A549 (cell line): Measurements from ENCODE around the gene SLC5A10. TPM values are rescaled to one million over a fixed set of nuclear protein-coding genes. Genes with fewer than 3 reads are reported as not detected.

Experiments
- ATAC-seq, 2 experiments: fragments of 200-7000 bp in 1 of 2; fragments of >200 bp in 1 of 2; cut with Nextera tagmentation in 1 of 2; cut with Tn5 transposase in 1 of 2; 3 replicates each; pipeline versions ENCODE4 v1.8.0 to v1.9.1; 2018 to 2020; ENCODE audit warnings: mild to moderate bottlenecking in 1 of 2, moderate library complexity in 1 of 2
- CTCF ChIA-PET: fragments of 300-600 bp; sonication (Branson Sonifier 250); formaldehyde crosslinking; extraction: SDS; loops from one replicate; lab custom pipeline; 2021; ENCODE audit warnings: antibody characterized with exemption, inconsistent platforms; lab: Yijun Ruan, JAX
- POLR2A ChIA-PET: fragments of 350-600 bp; formaldehyde crosslinking; extraction: SDS; loops from one replicate; lab custom pipeline; 2021; ENCODE audit warnings: antibody characterized with exemption, inconsistent platforms; lab: Yijun Ruan, JAX
- DNase-seq, 2 experiments: peaks; one replicate each; pipeline versions ENCODE4 v3.0.0 to v3.0.0-alpha.2; 2011 to 2016; ENCODE audit warnings: low read depth in 1 of 2, low spot score in 1 of 2
- FAIRE-seq: peaks from 2 replicates; lab custom pipeline; 2011; peaks lifted over from hg19 to GRCh38; lab: Jason Lieb, UNC
- H3K27ac ChIP-seq, 2 experiments: fragments of >200 bp; sonication (Bioruptor Twin); formaldehyde crosslinking; 3 replicates each; pipeline ENCODE4 v1.5.1; 2016 to 2017
- H3K4me1 ChIP-seq: fragments of >200 bp; sonication (Bioruptor Twin); formaldehyde crosslinking; 3 replicates; pipeline ENCODE4 v1.6.1; 2016
- H3K4me2 ChIP-seq: fragments of >200 bp; sonication (Bioruptor Twin); formaldehyde crosslinking; 3 replicates; pipeline ENCODE4 v1.6.1; 2016
- H3K4me3 ChIP-seq: fragments of >200 bp; sonication (Bioruptor Twin); formaldehyde crosslinking; 3 replicates; pipeline ENCODE4 v1.5.1; 2016
- H3K9me3 ChIP-seq: fragments of >200 bp; sonication (Bioruptor Twin); formaldehyde crosslinking; 3 replicates; pipeline ENCODE4 v1.6.1; 2016
- BHLHE40 ChIP-seq: IDR thresholded peaks from 2 replicates; pipeline ENCODE4 v1.6.1; 2012; ENCODE audit warnings: low read depth, low read length, inconsistent platforms
- CBX2 ChIP-seq: fragments of 200-600 bp; sonication (generic); IDR thresholded peaks from 2 replicates; pipeline ENCODE4 v1.6.1; 2016; ENCODE audit warnings: low read depth, mild to moderate bottlenecking, borderline replicate concordance
- CEBPB ChIP-seq, 2 experiments: fragments of >200 bp in 1 of 2; sonication (Bioruptor Twin) in 1 of 2; formaldehyde crosslinking in 1 of 2; IDR thresholded peaks; 2 replicates each; pipeline ENCODE4 v1.6.1; 2012 to 2016
- CHD2 ChIP-seq: fragments of 150-350 bp; IDR thresholded peaks from 2 replicates; pipeline ENCODE4 v1.6.1; 2014; ENCODE audit warnings: low read length; ENCODE audit not compliant: partially characterized antibody
- EP300 ChIP-seq, 2 experiments: fragments of >200 bp; sonication (Bioruptor Twin); formaldehyde crosslinking; IDR thresholded peaks; 2 replicates in 1 of 2; 3 replicates in 1 of 2; pipeline ENCODE4 v1.6.1; 2016 to 2017
- ESRRA ChIP-seq: fragments of 150-350 bp; IDR thresholded peaks from 2 replicates; pipeline ENCODE4 v1.6.1; 2014; ENCODE audit warnings: mild to moderate bottlenecking, low read length, borderline replicate concordance
- FOSL2 ChIP-seq, 2 experiments: fragments of 450-650 bp in 1 of 2; fragments of >200 bp in 1 of 2; sonication (Bioruptor Twin) in 1 of 2; formaldehyde crosslinking; IDR thresholded peaks; 2 replicates each; pipeline versions ENCODE4 v1.5.0 to v1.6.1; 2016 to 2020; ENCODE audit warnings: mild to moderate bottlenecking in 1 of 2, moderate library complexity in 1 of 2
- HEYL ChIP-seq: fragments of 250-450 bp; sonication (Bioruptor Pico); IDR thresholded peaks from 2 replicates; pipeline ENCODE4 v1.8.0; 2021; ENCODE audit warnings: mild to moderate bottlenecking, moderate library complexity
- HOXB13 ChIP-seq: fragments of 250-450 bp; sonication (Bioruptor Pico); IDR thresholded peaks from 2 replicates; pipeline ENCODE4 v1.5.0; 2020; ENCODE audit warnings: low read depth, mild to moderate bottlenecking, moderate library complexity
- JUNB ChIP-seq: fragments of >200 bp; sonication (Bioruptor Twin); formaldehyde crosslinking; IDR thresholded peaks from 2 replicates; pipeline ENCODE4 v1.6.1; 2016
- KDM5A ChIP-seq: fragments of 200-600 bp; sonication (generic); IDR thresholded peaks from 2 replicates; pipeline ENCODE4 v1.6.1; 2016; ENCODE audit warnings: antibody characterized with exemption, mild to moderate bottlenecking
- MAFK ChIP-seq: fragments of 450-650 bp; IDR thresholded peaks from 2 replicates; pipeline ENCODE4 v1.6.1; 2014; ENCODE audit not compliant: partially characterized antibody
- MAZ ChIP-seq: fragments of 150-350 bp; IDR thresholded peaks from 2 replicates; pipeline ENCODE4 v1.6.1; 2014; ENCODE audit warnings: antibody characterized with exemption, low read depth, low read length, borderline replicate concordance
- MYC ChIP-seq: IDR thresholded peaks from 2 replicates; pipeline ENCODE4 v1.6.1; 2012; ENCODE audit warnings: mild to moderate bottlenecking, inconsistent platforms, low read length, improper control_type of control experiment, borderline replicate concordance
- NFE2L2 ChIP-seq: fragments of 150-350 bp; conservative IDR thresholded peaks from 2 replicates; pipeline ENCODE4 v1.6.1; 2014; ENCODE audit warnings: low read length
- NPAS2 ChIP-seq: fragments of 250-450 bp; sonication (Bioruptor Pico); IDR thresholded peaks from 2 replicates; pipeline ENCODE4 v1.8.0; 2022; ENCODE audit warnings: mild to moderate bottlenecking, moderate library complexity, borderline replicate concordance
- NR3C1 ChIP-seq: fragments of >200 bp; sonication (Bioruptor Twin); formaldehyde crosslinking; IDR thresholded peaks from 3 replicates; pipeline ENCODE4 v1.6.1; 2017
- PHF8 ChIP-seq: fragments of 200-600 bp; sonication (generic); IDR thresholded peaks from 2 replicates; pipeline ENCODE4 v1.6.1; 2016; ENCODE audit warnings: low read depth, mild to moderate bottlenecking, antibody characterized with exemption, moderate library complexity, borderline replicate concordance
- POLR2AphosphoS2 ChIP-seq: conservative IDR thresholded peaks from 2 replicates; pipeline ENCODE4 v1.6.1; 2012; ENCODE audit warnings: low read length, improper control_type of control experiment, inconsistent platforms
- RARB ChIP-seq: fragments of 250-450 bp; sonication (Bioruptor Pico); IDR thresholded peaks from 2 replicates; pipeline ENCODE4 v1.8.0; 2021; ENCODE audit warnings: mild to moderate bottlenecking, moderate library complexity
- RCOR1 ChIP-seq: fragments of 150-350 bp; IDR thresholded peaks from 2 replicates; pipeline ENCODE4 v1.6.1; 2014; ENCODE audit warnings: antibody characterized with exemption, low read length, low read depth
- SMC3 ChIP-seq: fragments of >200 bp; sonication (Bioruptor Twin); formaldehyde crosslinking; IDR thresholded peaks from 3 replicates; pipeline ENCODE4 v1.6.1; 2018; ENCODE audit warnings: inconsistent platforms
- TFCP2L1 ChIP-seq: fragments of 250-450 bp; sonication (Bioruptor Pico); IDR thresholded peaks from 2 replicates; pipeline ENCODE4 v1.5.0; 2021; ENCODE audit warnings: mild to moderate bottlenecking
- TP53 ChIP-seq: fragments of 250-450 bp; sonication (Bioruptor Pico); IDR thresholded peaks from 2 replicates; pipeline ENCODE4 v1.5.0; 2021; ENCODE audit warnings: mild to moderate bottlenecking, moderate library complexity
- ZFP36 ChIP-seq: fragments of 450-650 bp; IDR thresholded peaks from 2 replicates; pipeline ENCODE4 v1.6.1; 2014; ENCODE audit warnings: borderline replicate concordance; ENCODE audit not compliant: partially characterized antibody
- ZSCAN20 ChIP-seq: fragments of 250-450 bp; sonication (Bioruptor Pico); IDR thresholded peaks from 2 replicates; pipeline ENCODE4 v1.8.0; 2022; ENCODE audit warnings: mild to moderate bottlenecking, moderate library complexity
- WGBS: methylation state at CpG from one replicate; pipeline ENCODE4 v1.1.6; 2017; ENCODE audit errors: missing lambda C conversion rate; 5-methylcytosine and 5-hydroxymethylcytosine counted together
- polyA plus RNA-seq, 4 experiments: library from polyadenylated mRNA; depleted of rRNA in 3 of 4; stranded (reverse); fragments of >200 nt; fragmentation: RNase III in 1 of 4; extraction: RNeasy Plus Mini Kit Qiagen cat#74134 plus additional on column Dnase treatment in 1 of 4; gene quantifications; 2 replicates in 3 of 4; 3 replicates in 1 of 4; pipeline ENCODE4 v1.2.3, GENCODE V29; 2011 to 2017
- TF ChIP-seq, protein P1 (sequence below): fragments of >200 bp; sonication (Bioruptor Twin); formaldehyde crosslinking; IDR thresholded peaks from 3 replicates; pipeline ENCODE4 v1.6.1; 2016
- TF ChIP-seq, protein P2 (sequence below): fragments of >200 bp; sonication (Bioruptor Twin); formaldehyde crosslinking; IDR thresholded peaks from 3 replicates; pipeline ENCODE4 v1.5.1; 2016
- TF ChIP-seq, protein P3 (sequence below): fragments of >200 bp; sonication (Bioruptor Twin); formaldehyde crosslinking; IDR thresholded peaks from 2 replicates; pipeline ENCODE4 v1.6.1; 2016
- TF ChIP-seq, protein P4 (sequence below): IDR thresholded peaks from 2 replicates; pipeline ENCODE4 v1.6.1; 2012
- TF ChIP-seq, protein P5 (sequence below): fragments of 250-450 bp; sonication (Bioruptor Pico); IDR thresholded peaks from 2 replicates; pipeline ENCODE4 v1.5.0; 2021; ENCODE audit warnings: mild to moderate bottlenecking, moderate library complexity, borderline replicate concordance

The SLC5A10 gene
- polyA plus RNA-seq, 2 of the 4 experiments (the other 2 are of a cell fraction): 0.15 to 0.28 TPM

DNA sequence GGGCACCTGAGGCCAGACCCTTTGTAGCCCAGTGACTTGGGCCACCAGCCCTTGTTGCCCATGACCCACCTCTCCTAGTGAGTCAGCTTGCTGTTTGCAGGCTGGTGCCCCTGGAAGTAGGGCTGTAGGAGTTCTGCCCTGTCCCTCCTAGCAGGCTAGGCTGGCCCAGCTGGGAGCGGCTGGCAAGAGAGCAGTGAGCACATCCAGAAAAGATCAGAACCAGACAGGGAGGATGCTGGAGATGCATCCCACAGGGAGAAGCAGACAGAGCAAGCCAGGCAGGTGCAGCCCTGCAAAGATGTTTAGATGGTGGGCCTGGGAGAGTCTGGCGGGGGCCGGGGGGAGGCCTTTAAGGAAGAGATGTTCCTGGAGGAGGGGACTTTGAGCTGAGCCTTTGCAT is 2.4 kb downstream of the SLC5A10 start:
- Histone ChIP-seq H3K4me3 (no peak overlapping the region), H3K9me3 (no peaks in the 10 kb centered on the region), H3K4me2 (no peak overlapping the region)
- ChIA-PET CTCF (interaction anchor here (0.8 to 2.6 kb wide), 3 partner anchors 10 to 328 kb away, joined by 3 to 8 read pairs (median 4); no protein-coding TSS in a partner anchor), POLR2A (no interaction called here)
- ATAC-seq (peak; percentile 9 to 11; a peak in 1 of 6 replicates), DNase-seq (no peak), FAIRE-seq (no peak)
- 89% methylated on average over 3 of the region's 3 CpGs for WGBS
- TF ChIP-seq NPAS2 (CRISPR knock-in tag) (no peak), EP300 (IDR thresholded peaks at IDR 0.05) (no peak), KDM5A (no peak), BHLHE40 (no peak), POLR2AphosphoS2 (no peak), MYC (no peak), NFE2L2 (no peak), MAZ (no peak), TP53 (CRISPR knock-in tag) (no peak), RCOR1 (no peak), ZFP36 (no peak), CHD2 (no peak), FOSL2 (IDR thresholded peaks at IDR 0.05) (no peak), FOSL2 (CRISPR knock-in tag; IDR thresholded peaks at IDR 0.05) (no peak), NR3C1 (no peak), CEBPB (IDR thresholded peaks at IDR 0.05) (no peak), RARB (no peak), MAFK (no peak), SMC3 (no peak)
- TF ChIP-seq, protein P1, sequence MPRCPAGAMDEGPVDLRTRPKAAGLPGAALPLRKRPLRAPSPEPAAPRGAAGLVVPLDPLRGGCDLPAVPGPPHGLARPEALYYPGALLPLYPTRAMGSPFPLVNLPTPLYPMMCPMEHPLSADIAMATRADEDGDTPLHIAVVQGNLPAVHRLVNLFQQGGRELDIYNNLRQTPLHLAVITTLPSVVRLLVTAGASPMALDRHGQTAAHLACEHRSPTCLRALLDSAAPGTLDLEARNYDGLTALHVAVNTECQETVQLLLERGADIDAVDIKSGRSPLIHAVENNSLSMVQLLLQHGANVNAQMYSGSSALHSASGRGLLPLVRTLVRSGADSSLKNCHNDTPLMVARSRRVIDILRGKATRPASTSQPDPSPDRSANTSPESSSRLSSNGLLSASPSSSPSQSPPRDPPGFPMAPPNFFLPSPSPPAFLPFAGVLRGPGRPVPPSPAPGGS: no peak
- TF ChIP-seq, all 56 proteins: peak for 0
- no peak overlapping the region for H3K27ac ChIP-seq
- no peaks in the 10 kb centered on the region for H3K4me1 ChIP-seq

DNA sequence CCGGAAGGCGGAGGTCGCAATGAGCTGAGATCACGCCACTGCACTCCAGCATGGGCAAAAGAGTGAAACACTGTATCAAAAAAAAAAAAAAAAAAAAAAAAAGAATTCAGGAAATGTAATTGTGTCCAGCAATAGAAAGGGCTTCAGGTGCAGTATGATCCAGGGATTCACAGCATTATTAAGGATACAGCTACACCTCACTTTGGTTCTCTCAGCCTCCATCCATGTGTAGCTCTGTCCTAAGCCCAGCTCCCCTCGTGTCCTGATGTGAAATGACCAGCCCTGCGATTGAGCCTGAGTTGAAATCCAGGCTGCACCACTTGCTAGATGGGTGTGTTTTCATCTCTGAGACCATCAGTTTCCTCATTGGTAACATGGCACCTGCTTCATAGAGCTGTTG is 3.0 kb downstream of the SLC5A10 start:
- Histone ChIP-seq H3K9me3 (no peaks in the 10 kb centered on the region), H3K4me1 (no peaks in the 10 kb centered on the region), H3K4me3 (no peak overlapping the region), H3K27ac (no peak overlapping the region), H3K4me2 (no peak overlapping the region)
- WGBS: 91% methylated on average over 6 of the region's 6 CpGs
- TF ChIP-seq, protein P2, sequence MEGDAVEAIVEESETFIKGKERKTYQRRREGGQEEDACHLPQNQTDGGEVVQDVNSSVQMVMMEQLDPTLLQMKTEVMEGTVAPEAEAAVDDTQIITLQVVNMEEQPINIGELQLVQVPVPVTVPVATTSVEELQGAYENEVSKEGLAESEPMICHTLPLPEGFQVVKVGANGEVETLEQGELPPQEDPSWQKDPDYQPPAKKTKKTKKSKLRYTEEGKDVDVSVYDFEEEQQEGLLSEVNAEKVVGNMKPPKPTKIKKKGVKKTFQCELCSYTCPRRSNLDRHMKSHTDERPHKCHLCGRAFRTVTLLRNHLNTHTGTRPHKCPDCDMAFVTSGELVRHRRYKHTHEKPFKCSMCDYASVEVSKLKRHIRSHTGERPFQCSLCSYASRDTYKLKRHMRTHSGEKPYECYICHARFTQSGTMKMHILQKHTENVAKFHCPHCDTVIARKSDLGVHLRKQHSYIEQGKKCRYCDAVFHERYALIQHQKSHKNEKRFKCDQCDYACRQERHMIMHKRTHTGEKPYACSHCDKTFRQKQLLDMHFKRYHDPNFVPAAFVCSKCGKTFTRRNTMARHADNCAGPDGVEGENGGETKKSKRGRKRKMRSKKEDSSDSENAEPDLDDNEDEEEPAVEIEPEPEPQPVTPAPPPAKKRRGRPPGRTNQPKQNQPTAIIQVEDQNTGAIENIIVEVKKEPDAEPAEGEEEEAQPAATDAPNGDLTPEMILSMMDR: no peak
- no peak for TF ChIP-seq MAFK
- TF ChIP-seq, protein P3, sequence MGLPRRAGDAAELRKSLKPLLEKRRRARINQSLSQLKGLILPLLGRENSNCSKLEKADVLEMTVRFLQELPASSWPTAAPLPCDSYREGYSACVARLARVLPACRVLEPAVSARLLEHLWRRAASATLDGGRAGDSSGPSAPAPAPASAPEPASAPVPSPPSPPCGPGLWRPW: no peak
- TF ChIP-seq PHF8: no peak
- no peak for TF ChIP-seq KDM5A
- no peak for TF ChIP-seq HOXB13 (CRISPR knock-in tag)
- TF ChIP-seq BHLHE40: no peak
- no peak for TF ChIP-seq CBX2
- no peak for TF ChIP-seq ZSCAN20 (CRISPR knock-in tag)
- no peak for TF ChIP-seq RCOR1
- TF ChIP-seq, protein P4, sequence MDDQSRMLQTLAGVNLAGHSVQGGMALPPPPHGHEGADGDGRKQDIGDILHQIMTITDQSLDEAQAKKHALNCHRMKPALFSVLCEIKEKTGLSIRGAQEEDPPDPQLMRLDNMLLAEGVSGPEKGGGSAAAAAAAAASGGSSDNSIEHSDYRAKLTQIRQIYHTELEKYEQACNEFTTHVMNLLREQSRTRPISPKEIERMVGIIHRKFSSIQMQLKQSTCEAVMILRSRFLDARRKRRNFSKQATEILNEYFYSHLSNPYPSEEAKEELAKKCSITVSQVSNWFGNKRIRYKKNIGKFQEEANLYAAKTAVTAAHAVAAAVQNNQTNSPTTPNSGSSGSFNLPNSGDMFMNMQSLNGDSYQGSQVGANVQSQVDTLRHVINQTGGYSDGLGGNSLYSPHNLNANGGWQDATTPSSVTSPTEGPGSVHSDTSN: no peak
- no peak for TF ChIP-seq ESRRA
- no peak for TF ChIP-seq TFCP2L1 (CRISPR knock-in tag)
- no peak for TF ChIP-seq EP300 (IDR thresholded peaks at IDR 0.05)
- TF ChIP-seq, protein P5, sequence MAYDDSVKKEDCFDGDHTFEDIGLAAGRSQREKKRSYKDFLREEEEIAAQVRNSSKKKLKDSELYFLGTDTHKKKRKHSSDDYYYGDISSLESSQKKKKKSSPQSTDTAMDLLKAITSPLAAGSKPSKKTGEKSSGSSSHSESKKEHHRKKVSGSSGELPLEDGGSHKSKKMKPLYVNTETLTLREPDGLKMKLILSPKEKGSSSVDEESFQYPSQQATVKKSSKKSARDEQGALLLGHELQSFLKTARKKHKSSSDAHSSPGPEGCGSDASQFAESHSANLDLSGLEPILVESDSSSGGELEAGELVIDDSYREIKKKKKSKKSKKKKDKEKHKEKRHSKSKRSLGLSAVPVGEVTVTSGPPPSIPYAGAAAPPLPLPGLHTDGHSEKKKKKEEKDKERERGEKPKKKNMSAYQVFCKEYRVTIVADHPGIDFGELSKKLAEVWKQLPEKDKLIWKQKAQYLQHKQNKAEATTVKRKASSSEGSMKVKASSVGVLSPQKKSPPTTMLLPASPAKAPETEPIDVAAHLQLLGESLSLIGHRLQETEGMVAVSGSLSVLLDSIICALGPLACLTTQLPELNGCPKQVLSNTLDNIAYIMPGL: no peak
- no peak for TF ChIP-seq HEYL
- no peak for TF ChIP-seq JUNB
- TF ChIP-seq CEBPB (IDR thresholded peaks at IDR 0.05): no peak
- ChIA-PET POLR2A (no interaction called here), CTCF (interaction anchor here (0.6 to 2.6 kb wide), 9 partner anchors 8 to 329 kb away, joined by 3 to 8 read pairs (median 3); partner anchors contain the start of gene FAM83G)
- DNase-seq (no peak), FAIRE-seq (no peak), ATAC-seq (no peak)
